Astrocyte (in vitro differentiated cells and primary cell): ENCODE measurements around the gene TMUB1. TPM values are rescaled to one million over a fixed set of nuclear protein-coding genes. Genes with fewer than 3 reads are reported as not detected.

Experiments used
- DNase-seq: peaks from one replicate; pipeline ENCODE4 v3.0.0-alpha.2; 2010; ENCODE audit warnings: low read depth
- FAIRE-seq: peaks from 2 replicates; lab custom pipeline; 2011; peaks lifted over from hg19 to GRCh38; lab: Jason Lieb, UNC
- H2AFZ ChIP-seq: 2 replicates; pipeline ENCODE4 v1.6.0; 2012; ENCODE audit warnings: low read depth, low read length, inconsistent platforms
- H3K27ac ChIP-seq: 2 replicates; pipeline ENCODE4 v1.5.1; 2011; ENCODE audit warnings: low read depth, low read length, inconsistent platforms
- H3K27me3 ChIP-seq: 2 replicates; pipeline ENCODE4 v1.6.0; 2011; ENCODE audit warnings: low read length, inconsistent platforms; ENCODE audit not compliant: insufficient read depth
- H3K36me3 ChIP-seq: 2 replicates; pipeline ENCODE4 v1.5.1; 2011; ENCODE audit warnings: low read length, inconsistent platforms; ENCODE audit not compliant: insufficient read depth
- H3K4me1 ChIP-seq: 2 replicates; pipeline ENCODE4 v1.5.1; 2011; ENCODE audit warnings: low read length, inconsistent platforms; ENCODE audit not compliant: insufficient read depth
- H3K4me2 ChIP-seq: 2 replicates; pipeline ENCODE4 v1.6.0; 2012; ENCODE audit warnings: low read length, inconsistent platforms
- H3K4me3 ChIP-seq: 2 replicates; pipeline ENCODE4 v1.5.1; 2011; ENCODE audit warnings: low read depth, mild to moderate bottlenecking, low read length, inconsistent platforms; ENCODE audit not compliant: insufficient read depth
- H3K79me2 ChIP-seq: 2 replicates; pipeline ENCODE4 v1.6.0; 2012; ENCODE audit warnings: mild to moderate bottlenecking, low read length, inconsistent platforms; ENCODE audit not compliant: insufficient read depth
- H3K9ac ChIP-seq: 2 replicates; pipeline ENCODE4 v1.6.0; 2012; ENCODE audit warnings: mild to moderate bottlenecking, low read length, inconsistent platforms
- H3K9me3 ChIP-seq: 2 replicates; pipeline ENCODE4 v1.5.1; 2012; ENCODE audit warnings: low read depth, mild to moderate bottlenecking, low read length, inconsistent platforms; ENCODE audit not compliant: insufficient read depth
- H4K20me1 ChIP-seq: 2 replicates; pipeline ENCODE4 v1.6.0; 2012; ENCODE audit warnings: low read length, inconsistent platforms; ENCODE audit not compliant: insufficient read depth
- H3K27ac Mint-ChIP-seq: one replicate; pipeline ENCODE4 v1.8.0; 2021; ENCODE audit warnings: mild to moderate bottlenecking, mixed read lengths; ENCODE audit not compliant: unreplicated experiment
- H3K27me3 Mint-ChIP-seq: one replicate; pipeline ENCODE4 v1.8.0; 2021; ENCODE audit warnings: low read depth, mixed read lengths; ENCODE audit not compliant: unreplicated experiment
- H3K36me3 Mint-ChIP-seq: one replicate; pipeline ENCODE4 v1.8.0; 2021; ENCODE audit warnings: low read depth, mixed read lengths; ENCODE audit not compliant: unreplicated experiment
- H3K4me1 Mint-ChIP-seq: one replicate; pipeline ENCODE4 v1.8.0; 2021; ENCODE audit warnings: low read depth, mixed read lengths; ENCODE audit not compliant: unreplicated experiment
- H3K4me3 Mint-ChIP-seq: one replicate; pipeline ENCODE4 v1.8.0; 2021; ENCODE audit warnings: mild to moderate bottlenecking, moderate library complexity, mixed read lengths; ENCODE audit not compliant: unreplicated experiment
- H3K9me3 Mint-ChIP-seq: one replicate; pipeline ENCODE4 v1.8.0; 2021; ENCODE audit warnings: mild to moderate bottlenecking, mixed read lengths; ENCODE audit not compliant: unreplicated experiment
- EZH2 ChIP-seq: IDR thresholded peaks from 2 replicates; pipeline ENCODE4 v1.6.1; 2012; ENCODE audit warnings: mild to moderate bottlenecking, low read length, inconsistent platforms; ENCODE audit not compliant: insufficient read depth
- total RNA-seq: library from RNA; stranded (reverse); gene quantifications from 2 replicates; pipeline ENCODE4 v1.2.1, GENCODE V29; 2021
- TF ChIP-seq, protein P1 (sequence below): IDR thresholded peaks from 2 replicates; pipeline ENCODE4 v1.5.1; 2011; ENCODE audit warnings: low read depth, mild to moderate bottlenecking, inconsistent platforms, low read length, moderate library complexity; ENCODE audit not compliant: insufficient read depth

The TMUB1 gene
- total RNA-seq, 1 donor from 2014 or later, result 42.9 TPM

DNA sequence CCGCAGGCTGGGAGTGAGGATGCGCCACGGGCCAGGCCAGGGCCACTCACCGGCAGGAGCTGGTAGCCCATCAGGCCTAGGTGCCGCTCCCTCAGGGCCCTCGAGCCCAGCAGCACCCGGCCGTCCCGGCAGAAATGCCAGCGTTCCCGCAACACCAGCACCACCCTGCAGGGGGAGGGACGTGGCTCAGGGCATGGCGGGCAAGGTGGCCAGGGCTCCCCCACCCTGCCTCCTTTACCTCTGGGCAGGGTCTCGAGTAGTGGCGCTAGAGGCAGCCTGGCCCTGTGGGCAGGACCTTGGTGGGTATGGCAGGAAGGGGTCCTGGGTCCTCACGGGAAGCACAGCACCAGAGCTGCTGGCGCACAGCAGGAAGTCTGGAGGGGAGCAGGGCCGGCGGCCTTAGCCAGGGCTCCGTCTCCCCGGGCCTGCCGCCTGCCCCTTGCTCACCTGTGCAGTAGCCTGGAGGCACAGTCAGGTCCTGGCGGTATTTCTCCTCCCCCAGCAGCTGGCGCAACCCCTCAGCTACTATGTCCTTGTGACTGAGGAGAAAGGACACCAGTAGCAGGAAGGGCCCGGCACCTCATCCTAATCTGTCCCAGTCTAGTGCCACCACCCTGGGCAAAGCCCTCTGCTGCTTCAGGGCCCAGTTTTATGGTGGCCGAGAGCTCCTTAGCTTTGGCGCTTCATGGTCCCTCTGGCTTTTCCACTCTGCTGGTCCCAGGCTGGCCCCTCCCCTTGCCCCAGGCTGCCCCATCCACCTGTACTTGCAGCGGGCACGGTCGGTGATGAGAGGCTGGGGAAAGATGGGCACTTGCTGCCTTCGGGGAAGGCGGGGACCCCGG lies 6.2 kb downstream of the TMUB1 start:
- no peak for DNase-seq
- Histone ChIP-seq H4K20me1 (peaks cover 56% of the 10 kb centered on the region), H3K36me3 (peaks cover 18% of the 10 kb centered on the region), H3K4me1 (peaks cover 27% of the 10 kb centered on the region), H3K27ac (no peak overlapping the region), H3K4me3 (no peak overlapping the region), H3K4me2 (no peak overlapping the region), H3K9ac (no peak overlapping the region), H3K27me3 (no peaks in the 10 kb centered on the region), H2AFZ (no peak overlapping the region), H3K79me2 (peaks cover 36% of the 10 kb centered on the region), H3K9me3 (no peaks in the 10 kb centered on the region)
- Mint-ChIP-seq H3K4me3 (no peak overlapping the region), H3K36me3 (peaks cover 14% of the 10 kb centered on the region), H3K9me3 (no peaks in the 10 kb centered on the region), H3K4me1 (peaks cover 16% of the 10 kb centered on the region), H3K27ac (no peak overlapping the region), H3K27me3 (no peaks in the 10 kb centered on the region)
- FAIRE-seq, result no peak
- TF ChIP-seq EZH2, result no peak
- TF ChIP-seq, protein P1, sequence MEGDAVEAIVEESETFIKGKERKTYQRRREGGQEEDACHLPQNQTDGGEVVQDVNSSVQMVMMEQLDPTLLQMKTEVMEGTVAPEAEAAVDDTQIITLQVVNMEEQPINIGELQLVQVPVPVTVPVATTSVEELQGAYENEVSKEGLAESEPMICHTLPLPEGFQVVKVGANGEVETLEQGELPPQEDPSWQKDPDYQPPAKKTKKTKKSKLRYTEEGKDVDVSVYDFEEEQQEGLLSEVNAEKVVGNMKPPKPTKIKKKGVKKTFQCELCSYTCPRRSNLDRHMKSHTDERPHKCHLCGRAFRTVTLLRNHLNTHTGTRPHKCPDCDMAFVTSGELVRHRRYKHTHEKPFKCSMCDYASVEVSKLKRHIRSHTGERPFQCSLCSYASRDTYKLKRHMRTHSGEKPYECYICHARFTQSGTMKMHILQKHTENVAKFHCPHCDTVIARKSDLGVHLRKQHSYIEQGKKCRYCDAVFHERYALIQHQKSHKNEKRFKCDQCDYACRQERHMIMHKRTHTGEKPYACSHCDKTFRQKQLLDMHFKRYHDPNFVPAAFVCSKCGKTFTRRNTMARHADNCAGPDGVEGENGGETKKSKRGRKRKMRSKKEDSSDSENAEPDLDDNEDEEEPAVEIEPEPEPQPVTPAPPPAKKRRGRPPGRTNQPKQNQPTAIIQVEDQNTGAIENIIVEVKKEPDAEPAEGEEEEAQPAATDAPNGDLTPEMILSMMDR, result no peak

DNA sequence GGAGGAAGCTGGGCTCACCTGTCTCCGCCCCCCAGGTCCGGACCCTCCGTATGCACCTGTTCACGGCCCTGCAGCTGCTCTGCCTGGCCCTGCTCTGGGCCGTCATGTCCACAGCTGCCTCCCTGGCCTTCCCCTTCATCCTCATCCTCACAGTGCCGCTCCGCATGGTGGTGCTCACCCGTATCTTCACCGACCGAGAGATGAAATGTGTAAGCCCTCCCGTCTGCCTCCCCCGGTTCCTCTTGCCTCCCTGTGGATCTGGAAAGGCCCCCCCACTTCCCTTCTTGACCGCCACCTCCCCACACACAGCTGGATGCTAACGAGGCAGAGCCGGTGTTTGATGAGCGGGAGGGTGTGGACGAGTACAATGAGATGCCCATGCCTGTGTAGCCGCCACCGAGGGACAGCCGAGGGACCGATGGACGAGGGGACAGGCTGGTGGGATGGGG lies 7.3 kb downstream of the TMUB1 start:
- Histone ChIP-seq H3K9me3 (no peaks in the 10 kb centered on the region), H4K20me1 (peaks cover 56% of the 10 kb centered on the region), H3K9ac (no peak overlapping the region), H3K79me2 (peaks cover 31% of the 10 kb centered on the region), H3K27me3 (no peaks in the 10 kb centered on the region), H3K4me3 (no peak overlapping the region), H3K36me3 (peaks cover 21% of the 10 kb centered on the region), H3K27ac (no peak overlapping the region), H3K4me1 (peaks cover 17% of the 10 kb centered on the region), H2AFZ (no peak overlapping the region), H3K4me2 (no peak overlapping the region)
- FAIRE-seq (no peak), DNase-seq (no peak)
- Mint-ChIP-seq H3K4me3 (peak overlapping the region; percentile 45), H3K36me3 (peaks cover 14% of the 10 kb centered on the region), H3K4me1 (peaks cover 11% of the 10 kb centered on the region), H3K27me3 (no peaks in the 10 kb centered on the region), H3K27ac (no peak overlapping the region), H3K9me3 (no peaks in the 10 kb centered on the region)
- TF ChIP-seq, protein P1, result no peak
- no peak for TF ChIP-seq EZH2

DNA sequence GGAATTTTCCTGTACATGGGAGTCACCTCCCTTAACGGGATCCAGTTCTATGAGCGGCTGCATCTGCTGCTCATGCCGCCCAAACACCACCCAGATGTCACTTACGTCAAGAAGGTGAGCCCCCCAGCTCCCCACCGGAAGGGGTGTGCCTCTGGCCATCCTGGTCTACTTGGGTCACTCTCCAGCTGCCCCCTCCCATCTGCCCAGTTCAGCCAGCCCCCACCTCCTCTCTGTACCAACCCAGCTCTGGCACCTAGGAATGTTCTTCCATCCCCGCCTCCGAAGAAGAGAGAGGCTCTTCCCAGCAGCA lies 7.7 kb downstream of the TMUB1 start:
- peaks cover 14% of the 10 kb centered on the region for H3K36me3 Mint-ChIP-seq
- H3K27ac Mint-ChIP-seq, result no peak overlapping the region
- Histone ChIP-seq H3K4me3 (no peak overlapping the region), H3K4me1 (peaks cover 14% of the 10 kb centered on the region), H2AFZ (no peak overlapping the region), H3K36me3 (peaks cover 21% of the 10 kb centered on the region), H3K9ac (no peak overlapping the region), H3K4me2 (no peak overlapping the region), H3K27ac (no peak overlapping the region), H3K27me3 (no peaks in the 10 kb centered on the region), H4K20me1 (peaks cover 56% of the 10 kb centered on the region), H3K9me3 (no peaks in the 10 kb centered on the region), H3K79me2 (peaks cover 31% of the 10 kb centered on the region)
- no peak for TF ChIP-seq EZH2
- TF ChIP-seq, protein P1, result no peak
- no peak for DNase-seq
- FAIRE-seq, result no peak
- no peaks in the 10 kb centered on the region for H3K27me3 Mint-ChIP-seq
- H3K9me3 Mint-ChIP-seq, result no peaks in the 10 kb centered on the region
- H3K4me3 Mint-ChIP-seq, result no peak overlapping the region
- H3K4me1 Mint-ChIP-seq, result peaks cover 11% of the 10 kb centered on the region
